IPS-NIHi11 (cell line): ENCODE data around the gene NEO1.
A peak's percentile ranks its signal among the peaks of the same experiment; 100 is the strongest.

Experiments used
- DNase-seq: peaks from one replicate; pipeline ENCODE4 v3.0.0; 2012; ENCODE audit warnings: mixed read lengths, low spot score

The NEO1 gene

DNA sequence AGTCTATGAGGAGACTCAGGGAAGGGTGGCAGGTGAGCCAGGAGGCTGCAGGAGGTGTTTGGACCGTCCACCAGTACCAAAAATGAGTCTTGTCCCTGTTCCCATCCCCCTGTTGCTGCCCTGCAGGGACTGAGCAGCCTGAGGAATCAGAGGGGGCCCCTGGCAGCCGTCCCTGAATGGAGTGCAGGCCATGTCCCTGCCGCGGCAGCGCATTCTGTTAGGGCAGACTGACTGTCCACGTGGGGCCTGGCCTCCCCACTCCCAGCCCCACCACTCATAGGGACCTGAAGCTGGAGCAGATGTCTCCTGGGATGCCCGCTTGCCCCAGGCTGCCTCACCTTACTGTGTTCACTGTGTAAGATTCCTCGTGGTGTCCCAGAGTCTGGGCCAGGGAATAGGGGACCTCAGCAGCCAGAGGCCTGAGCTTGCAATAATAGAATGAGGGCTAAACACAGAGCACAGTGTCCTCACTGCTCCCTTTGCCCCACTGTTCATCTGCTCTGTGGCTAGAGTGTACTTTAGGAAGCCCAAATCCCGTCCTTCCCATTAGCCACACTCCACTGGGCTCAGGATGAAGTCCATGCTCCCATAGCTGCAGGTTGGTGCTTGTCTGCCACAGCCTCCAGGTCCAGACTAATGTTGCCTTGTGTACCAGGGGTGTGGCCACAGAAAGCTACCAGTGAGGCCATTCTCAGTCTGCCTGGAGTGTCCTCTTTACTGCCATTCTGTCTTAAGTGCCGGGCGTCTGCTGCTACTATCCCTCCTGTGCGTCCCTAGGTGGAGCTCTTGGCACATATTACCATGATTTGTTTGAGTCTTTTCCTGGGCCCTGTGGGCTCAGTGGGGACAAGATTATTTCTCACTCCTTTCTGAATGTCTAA, 253.3 kb downstream of the NEO1 start:
- DNase-seq, result peak; percentile 80

DNA sequence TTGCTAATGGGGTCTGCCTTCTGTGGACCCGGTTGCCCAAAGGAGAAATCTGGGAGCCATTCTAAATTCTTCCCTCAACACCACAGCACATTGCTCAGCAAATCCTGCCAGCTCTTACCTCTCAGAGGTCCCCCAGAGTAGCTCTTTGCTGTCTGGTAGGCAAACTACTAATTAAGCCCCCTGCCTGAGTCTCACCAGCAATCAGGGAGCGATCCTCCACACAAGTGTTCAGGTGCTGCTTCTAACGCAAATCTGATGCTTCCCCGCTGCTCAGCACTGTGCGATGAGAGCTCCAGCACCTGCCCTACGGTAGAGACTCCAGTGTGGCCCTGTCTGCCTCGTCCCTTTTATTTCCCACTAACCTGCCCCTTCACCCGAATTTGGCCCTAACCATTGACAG, 256.0 kb downstream of the NEO1 start:
- DNase-seq, result no peak

- no peak for DNase-seq
Observed at GRCh38 chr15:73313861-73314260, 261.6 kb downstream of the NEO1 start.

DNA sequence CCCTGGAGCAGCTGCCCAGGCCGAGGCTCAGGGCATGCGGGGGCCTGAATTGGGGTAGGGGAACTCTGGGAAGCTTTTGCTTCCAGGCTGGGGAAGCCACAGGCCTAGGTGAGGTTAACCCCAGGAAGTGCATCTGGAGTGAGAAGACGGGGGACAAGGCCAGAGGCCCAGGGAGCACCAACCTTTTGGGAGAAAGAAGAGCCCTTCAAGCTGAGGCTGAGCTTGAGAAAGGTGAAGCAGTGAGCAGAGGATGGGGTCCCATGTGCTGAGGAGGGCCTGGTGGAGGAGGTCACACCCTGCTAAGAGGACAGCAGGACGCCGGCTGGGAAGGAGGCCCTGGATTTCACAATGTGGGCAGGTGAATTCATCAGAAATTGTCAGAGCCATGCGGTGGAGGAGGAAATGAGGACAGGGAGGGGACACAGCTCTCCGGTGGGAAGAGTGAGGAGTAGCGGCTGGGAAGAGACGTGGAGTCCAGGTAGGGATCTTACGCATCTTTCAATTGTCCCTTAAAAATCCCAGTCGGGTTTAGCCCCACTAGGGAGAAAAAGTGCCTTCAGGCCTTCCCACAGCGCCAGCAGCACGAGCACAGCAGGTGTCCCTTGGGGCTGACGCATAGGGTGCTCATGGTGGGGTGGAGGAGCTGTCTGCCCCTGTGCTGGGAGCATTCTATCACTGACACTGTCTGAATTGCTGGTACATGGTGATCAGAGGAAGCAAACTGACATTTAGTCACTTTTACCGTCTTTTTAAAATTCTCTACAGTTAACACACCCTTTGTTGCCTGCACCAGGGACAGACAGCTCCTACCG, 265.6 kb downstream of the NEO1 start:
- DNase-seq, result no peak

GRCh38 chr15:73318463-73319351, 266.4 kb downstream of the NEO1 start:
- peak; percentile 75 for DNase-seq

GRCh38 chr15:73319460-73320245, 267.4 kb downstream of the NEO1 start:
- DNase-seq, result no peak

DNA sequence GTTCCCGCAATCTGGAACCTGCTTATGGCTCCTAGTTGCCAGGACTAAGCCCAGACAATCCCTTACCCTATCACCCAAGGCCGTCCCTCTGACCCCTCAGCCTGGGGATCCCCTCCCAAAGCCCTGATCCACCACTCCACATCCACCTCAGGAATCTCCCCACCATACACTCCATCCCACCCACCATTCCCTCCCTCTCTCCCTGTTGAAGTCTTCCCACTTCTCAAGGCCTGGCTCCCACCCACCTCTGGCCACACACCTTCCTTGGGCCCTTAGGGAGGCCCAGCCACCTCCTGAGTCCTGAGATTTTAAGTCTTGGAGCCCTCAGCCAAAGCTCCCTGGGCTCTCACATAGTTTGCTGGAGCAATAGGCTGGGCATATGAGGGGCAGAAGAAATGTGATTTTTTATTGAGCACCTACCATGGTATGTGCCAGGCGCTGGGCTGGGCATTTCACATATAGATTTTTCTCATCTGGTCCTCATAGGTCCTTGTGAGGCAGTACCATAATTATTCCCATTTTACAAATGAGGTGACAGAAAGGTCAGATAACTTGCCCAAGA, 268.4 kb downstream of the NEO1 start:
- no peak for DNase-seq

DNA sequence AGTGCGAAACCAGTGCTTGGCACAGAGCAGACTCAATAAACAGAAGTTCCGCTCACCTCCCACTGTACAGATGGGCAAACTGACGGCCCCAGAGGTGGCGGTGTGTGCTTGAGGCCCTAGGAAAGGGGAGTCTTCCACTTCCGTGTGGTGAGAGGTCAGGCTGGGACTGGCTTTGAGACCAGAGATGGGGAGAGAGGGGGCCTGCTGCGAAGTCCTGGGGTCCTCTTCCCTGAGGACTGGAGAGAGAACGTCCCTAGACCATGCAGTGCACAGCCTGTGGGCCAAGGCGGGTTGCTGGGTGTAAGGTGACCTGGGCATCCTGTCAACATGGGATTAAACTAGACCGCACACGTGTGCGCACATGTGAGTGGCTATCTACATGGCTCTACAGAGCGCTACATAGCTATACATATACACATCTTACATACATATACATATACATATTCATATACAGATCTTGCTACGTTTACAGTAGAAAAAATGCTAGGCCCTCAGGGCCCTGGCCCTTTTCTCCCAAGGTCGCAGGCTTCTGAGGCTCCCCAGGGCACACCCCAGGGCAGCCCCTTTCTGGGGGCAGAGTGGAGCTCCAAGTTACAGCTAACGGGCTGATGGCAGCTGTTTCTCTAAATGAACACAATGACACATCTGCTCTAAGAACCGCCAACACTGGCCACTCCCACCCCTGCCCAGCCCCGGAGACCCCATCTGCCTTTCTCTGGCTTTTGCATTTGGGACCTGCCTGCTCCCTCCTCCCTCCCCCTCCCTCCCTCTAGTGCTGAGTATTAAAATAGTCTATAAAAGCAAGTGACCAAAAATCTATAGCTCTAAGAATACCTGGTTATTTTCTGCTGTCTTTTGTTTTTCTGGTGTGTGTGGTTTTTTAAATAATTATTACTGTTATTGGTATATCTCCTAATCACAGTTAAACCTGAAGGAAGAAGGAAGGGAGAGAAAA, 269.5 kb downstream of the NEO1 start:
- DNase-seq, result no peak

DNA sequence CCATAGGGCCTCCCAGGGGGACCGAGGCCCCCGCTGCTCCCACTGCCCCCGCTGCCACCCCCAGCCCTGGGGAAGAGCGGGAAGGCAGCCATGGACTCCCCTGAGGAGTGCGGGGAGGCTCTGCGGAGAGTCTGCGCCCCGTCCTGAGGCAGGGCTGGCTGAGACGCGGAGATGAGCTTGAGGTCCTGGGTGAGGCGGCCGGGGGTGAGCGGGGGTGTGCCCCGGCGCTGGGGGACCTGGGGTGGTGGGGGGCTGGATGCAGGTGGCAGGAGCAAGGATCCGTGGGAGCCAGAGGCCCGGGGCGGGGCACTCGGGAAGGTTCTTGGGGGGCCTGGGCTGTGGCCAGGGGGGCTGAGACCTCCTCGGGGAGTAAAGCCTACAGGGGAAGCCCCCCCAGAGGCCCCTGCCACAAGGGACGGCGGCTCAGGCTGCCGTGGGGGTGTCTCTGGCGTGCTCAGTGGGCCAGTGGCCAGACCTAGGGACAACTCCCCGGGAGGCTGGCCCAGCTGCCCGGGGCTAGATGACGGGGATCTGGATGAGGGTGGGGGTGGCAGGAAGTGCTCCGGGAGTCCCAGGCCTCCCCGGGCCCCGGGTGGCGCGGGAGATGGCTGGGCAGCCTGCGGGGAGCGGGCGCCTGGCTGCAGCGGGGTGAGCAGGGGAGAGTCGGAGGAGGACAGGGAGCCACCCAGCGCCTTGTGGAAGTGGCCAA, 270.6 kb downstream of the NEO1 start:
- no peak for DNase-seq

GRCh38 chr15:73323374-73323955, 271.2 kb downstream of the NEO1 start:
- no peak for DNase-seq

GRCh38 chr15:73323956-73324355, 271.7 kb downstream of the NEO1 start:
- DNase-seq, result no peak

GRCh38 chr15:73324496-73325170, 272.4 kb downstream of the NEO1 start:
- DNase-seq, result no peak

GRCh38 chr15:73325191-73325861, 273.1 kb downstream of the NEO1 start:
- peak; percentile 71 for DNase-seq

GRCh38 chr15:73326157-73326556, 273.9 kb downstream of the NEO1 start:
- DNase-seq, result no peak

- no peak for DNase-seq
Observed at GRCh38 chr15:73328149-73328820, 276.0 kb downstream of the NEO1 start.

- no peak for DNase-seq
Observed at GRCh38 chr15:73328981-73329380, 276.7 kb downstream of the NEO1 start.
